ENCODE results near the gene FGD4.

The FGD4 gene

DNA sequence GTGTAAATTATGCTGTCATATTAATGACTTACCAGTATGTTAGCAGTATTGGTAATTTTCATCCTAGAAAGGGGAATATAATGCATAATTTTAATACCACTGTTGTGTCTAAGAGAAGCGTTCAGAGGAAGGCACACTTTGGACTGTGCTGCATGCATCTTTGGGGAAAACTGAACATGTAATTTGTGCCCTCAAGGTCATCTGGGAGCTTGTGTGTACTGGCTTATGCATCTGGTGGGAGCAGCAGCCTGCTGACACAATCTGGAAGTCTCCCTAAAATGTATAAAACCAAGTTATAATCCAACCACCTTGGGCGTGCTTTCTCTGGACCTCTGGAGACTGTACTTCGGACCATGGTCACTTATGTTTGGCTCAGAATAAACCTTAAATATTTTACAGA, 14.1 kb downstream of the FGD4 start:
- DNase-seq = no peak

DNA sequence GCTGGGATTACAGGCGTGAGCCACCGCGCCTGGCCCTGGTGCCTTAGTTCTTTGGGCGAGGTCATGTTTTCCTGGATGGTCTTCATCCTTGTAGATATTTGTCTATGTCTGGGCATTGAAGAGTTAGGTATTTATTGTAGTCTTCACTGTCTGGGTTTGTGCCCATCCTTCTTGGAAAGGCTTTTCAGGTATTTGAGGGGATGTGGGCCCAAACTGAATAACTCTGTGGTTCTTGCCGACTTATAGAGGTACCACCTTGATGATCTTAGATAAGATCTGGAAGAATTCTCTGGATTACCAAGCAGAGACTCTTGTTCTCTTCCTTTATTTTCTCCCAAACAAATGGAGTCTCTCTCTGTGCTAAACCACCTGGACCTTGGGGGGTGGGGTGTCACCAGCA, 18.9 kb downstream of the FGD4 start:
- DNase-seq = no peak

DNA sequence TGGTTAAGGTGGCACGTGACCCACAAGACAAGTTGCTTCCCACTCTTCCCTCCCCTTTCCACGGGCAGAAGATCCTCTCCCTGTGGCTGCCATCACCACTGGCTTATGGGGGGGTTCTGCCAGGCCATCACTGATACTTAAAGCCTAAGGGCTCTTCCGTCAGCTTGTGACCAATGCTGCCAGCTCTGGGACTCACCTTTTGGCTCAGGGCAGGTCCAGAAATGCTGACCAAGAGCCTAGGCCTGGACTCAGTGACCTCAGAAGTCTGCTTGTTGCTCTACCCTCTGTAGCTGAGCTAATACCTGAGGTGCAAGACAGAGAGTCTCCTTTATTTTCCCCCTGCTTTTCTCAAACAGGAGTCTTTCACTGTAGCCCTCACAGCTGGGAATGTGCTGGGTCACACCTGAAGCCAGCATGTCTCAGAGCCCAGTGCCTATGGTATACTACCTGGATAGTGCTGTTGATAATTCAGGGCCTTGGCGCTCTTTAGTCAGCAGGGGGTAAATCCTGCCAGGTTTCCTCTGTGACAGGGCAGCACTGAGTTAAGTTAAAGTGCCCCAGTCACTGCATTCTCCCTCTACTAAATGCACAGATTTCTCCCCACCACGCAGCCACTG, 19.7 kb downstream of the FGD4 start:
- no peak for DNase-seq

DNA sequence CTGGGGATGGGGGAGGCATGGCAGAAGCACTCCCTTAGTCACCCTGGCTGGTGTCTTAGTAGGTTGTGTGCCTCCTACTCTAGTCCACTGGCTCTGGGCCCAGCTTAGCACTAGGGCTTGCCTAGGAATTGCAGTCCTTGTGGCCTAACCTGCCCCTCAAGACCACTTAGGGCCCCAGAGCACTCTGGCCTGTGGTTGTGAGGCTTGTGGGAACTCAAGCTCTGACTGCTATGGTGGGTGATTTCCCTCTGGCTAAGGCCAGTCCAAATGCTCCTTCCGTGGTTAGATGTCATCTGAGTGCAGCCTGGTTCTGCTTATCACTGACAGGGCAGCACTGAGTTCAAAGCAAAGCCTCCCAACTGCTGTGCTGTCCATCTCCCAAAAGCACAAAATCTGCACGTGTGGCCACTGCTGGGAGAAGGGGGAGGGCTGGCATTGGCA, 20.2 kb downstream of the FGD4 start:
- no peak for DNase-seq

DNA sequence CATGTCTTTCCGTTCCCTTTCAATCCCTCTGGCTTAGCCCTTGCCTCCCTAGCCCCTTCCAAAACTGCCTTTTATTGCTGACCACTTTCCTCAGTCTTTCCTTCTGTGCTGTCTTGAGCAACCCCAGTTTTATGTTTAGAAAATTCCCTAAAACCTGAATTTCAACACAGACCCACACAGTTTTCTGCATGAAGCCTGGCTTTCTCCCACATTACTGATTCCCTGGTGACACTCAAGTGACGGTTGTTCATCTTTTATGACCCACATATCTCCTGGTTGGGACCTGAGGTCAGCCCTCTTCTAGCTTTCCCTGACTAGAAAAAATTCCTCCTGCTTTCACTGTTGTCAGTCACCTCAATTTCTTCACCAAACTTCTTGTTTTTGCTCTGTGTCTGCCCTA, 21.0 kb downstream of the FGD4 start:
- DNase-seq = no peak

DNA sequence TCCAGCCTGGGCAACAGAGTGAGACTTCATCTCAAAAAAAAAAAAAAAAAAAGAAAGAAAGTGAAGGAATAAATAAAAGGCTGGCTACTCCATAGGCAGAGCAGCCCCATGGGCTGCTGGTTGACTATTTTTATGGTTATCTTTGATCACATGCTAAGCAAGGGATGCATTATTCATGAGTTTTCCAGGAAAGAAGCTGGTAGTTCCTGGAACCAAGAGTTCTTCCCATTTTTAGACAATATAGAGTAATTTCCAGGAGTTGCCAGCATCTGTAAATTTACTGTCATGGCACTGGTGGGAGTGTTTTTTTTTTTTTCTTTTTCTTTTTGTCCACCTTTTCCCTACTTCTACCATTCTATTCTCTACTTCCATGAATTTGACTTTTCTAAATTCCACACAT, 24.2 kb downstream of the FGD4 start:
- DNase-seq = no peak

DNA sequence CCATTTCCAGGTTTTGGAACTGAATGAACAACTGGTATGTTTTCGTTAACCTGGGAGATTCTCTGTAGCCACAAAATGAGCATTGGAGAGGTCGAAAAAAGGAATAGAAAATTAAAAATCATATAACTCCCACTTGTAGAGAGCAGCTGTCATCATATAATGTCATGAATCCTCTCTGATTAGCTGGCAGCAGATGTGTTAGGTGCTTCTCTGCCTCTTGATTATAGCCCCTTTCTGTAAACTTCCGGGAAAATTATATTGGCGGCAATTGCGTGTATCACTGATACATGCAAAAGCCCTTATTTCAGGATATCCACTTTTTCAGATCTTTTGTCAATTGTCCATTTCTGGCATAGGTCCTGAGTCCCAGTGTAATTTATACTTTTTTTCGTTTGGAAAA, 31.7 kb downstream of the FGD4 start:
- DNase-seq = no peak

GRCh38 chr12:32435921-32436705, 36.8 kb downstream of the FGD4 start:
- DNase-seq = no peak

DNA sequence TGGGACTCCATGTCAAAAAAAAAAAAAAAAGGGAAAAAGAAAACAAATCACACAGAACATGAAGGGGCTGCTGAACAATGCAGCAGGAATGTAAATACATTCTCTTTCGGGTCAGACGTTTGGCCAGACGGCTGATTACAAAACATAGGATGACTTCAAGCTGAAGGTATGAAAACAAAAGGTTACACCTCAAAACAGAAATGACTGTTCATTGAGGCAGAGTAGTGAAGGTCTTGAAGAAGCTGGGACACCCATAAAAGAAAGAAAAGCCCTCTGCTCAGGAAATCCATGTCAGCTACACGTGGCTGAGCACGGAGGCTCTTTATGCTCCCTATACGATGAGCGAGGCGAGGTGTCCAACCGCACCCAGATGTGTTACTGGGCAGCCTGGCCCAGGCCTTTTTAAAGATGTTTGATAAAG, 37.7 kb downstream of the FGD4 start:
- DNase-seq = no peak

- DNase-seq = no peak
These were observed 40.9 kb downstream of the FGD4 start for GRCh38 chr12:32440120-32440865.

- DNase-seq = no peak
These were observed 44.1 kb downstream of the FGD4 start for GRCh38 chr12:32443491-32443890.

GRCh38 chr12:32444895-32445294, 45.5 kb downstream of the FGD4 start:
- DNase-seq = no peak

DNA sequence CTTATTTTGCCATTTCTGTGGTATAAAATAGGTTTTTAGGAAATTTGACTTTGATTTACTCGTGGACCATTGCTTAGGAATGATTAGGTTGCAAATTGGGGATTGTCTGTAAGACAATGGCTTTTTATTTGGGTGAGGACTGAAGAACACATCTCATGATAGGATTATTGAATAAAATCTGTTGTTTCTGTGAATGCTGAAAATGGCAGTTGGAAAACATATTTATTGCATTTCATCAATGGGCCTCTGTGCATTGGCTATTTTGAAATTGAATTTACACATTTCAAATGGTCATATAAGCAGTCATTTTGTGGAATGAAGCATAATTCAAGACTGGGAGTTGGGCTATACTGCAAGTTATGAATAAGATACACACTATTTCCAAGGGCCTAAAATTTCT, 46.0 kb downstream of the FGD4 start:
- DNase-seq = no peak

- no peak for DNase-seq
These were observed 47.2 kb downstream of the FGD4 start for GRCh38 chr12:32446316-32447119.

DNA sequence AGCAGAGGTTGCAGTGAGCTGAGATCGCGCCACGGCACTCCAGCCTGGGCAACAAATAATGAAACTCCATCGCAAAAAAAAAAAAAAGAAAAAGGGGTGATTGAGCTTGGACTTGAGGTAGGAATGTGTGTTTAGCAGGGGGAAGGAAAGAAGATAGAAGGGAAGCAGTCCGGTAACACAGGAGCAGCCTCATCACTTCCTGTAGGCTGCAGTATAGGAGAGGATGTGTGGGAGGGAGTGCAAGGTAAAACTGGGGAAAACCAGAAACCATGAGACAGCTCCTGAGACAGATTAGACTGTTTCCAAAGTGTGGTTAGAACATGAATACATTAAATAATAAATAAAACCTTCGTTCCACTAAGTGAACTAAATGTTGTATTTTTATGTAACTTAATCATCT, 49.2 kb downstream of the FGD4 start:
- DNase-seq = no peak

GRCh38 chr12:32450363-32450762, 51.0 kb downstream of the FGD4 start:
- no peak for DNase-seq

DNA sequence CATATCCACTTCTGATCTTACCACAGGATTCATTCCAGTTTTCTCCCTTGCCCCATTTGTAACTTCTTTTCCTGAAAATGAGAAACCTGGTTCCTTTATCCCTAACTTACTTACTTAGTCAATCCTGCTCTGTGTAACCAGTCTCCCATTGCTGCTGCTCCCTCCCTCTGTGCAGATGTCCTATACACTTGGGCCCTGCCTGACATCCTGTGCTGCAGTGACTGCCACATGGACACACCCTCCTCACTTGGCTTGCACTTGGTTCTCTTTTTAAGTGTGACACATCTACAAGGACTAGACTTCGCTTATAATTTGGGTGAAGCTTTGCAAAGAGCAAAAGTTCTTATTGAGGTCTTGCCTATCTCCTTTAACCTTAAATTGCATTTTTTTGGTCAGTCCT, 51.4 kb downstream of the FGD4 start:
- no peak for DNase-seq

DNA sequence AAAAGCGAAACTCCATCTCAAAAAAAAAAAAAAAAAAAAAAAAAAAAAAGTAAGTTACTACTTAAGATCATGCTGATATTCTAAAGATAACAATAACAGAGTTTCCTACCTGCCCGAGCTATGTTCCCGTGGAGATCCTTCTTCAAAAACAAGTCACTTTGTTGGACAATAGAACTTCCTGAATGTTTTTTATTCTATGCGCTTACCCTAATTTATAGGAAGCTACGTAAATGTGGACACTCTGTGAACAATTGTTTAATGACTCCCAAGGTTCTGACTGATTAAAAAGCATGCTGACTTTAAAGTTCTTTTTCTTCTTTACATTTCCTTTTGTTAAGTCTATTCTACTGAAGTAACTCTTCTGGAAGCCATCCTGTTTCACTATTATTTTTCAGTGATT, 52.5 kb downstream of the FGD4 start:
- no peak for DNase-seq

DNA sequence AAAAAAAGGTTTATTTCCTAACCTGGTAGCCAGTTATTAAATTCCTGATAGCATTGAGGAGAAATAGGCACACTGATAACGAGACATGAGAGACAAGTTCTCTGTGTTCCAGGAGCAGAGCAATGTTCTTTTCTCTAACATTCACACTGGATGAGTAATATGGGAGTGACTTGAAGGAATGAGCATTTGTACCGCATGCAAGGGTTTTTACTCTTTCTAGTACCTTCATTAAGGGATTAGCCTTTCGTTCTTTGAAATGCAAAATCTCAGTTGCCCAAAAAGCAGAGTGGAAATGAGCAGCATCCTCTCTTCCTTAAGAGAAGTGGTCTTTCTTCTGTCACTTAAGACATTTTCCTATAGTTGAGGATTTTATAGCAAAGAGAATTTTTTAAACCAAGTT, 54.7 kb downstream of the FGD4 start:
- DNase-seq = no peak

GRCh38 chr12:32454866-32455265, 55.5 kb downstream of the FGD4 start:
- DNase-seq = no peak

- peak; percentile 45 for DNase-seq
These were observed 56.3 kb downstream of the FGD4 start for GRCh38 chr12:32455607-32456071.

DNA sequence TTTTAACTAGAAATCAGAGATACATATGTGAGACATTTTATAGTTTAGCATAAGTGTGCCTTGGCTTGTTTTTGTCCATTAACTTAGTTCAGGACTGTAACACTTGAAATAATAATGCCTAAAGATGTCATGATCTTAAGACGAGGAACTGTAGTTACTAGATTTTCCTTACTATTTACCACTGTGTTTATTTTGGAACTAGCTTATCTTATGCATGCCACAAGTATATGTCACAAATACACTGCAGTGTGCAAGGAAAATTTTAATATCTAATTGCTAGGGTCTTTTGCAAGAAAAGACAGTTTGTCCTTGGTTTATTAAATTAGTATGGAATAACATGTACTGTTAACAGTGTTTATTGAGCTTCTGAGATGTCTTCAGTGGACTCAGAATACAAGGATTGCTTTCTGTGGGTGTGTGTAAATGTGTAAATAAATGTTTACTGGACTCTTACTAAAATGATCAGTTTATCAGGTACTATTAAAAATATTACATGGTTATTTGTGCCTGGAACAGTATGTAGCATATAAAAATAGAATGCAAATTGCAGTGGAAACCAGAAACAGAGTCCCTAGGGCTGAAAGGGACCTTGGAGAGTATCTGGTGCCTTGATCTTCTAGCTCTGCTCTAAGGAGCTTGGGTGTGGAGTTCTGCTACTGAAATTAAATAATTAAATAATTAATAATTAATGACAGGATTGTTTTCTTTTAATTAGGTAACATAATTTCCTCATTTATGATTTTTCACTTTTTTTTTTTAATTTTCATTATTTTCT, 58.1 kb downstream of the FGD4 start:
- DNase-seq = no peak
